Suppressor macrophage (primary cell): Measurements from ENCODE around the gene ABR.
"Not testable (repeated sequence)": the region's sequence is repeated elsewhere in the genome, so short reads cannot be mapped to it uniquely, and the experiment has no call there.

Experiments
- DNase-seq, 4 experiments: peaks; one replicate each; pipeline ENCODE4 v3.0.0-alpha.2; 2020 to 2022

The ABR gene

DNA sequence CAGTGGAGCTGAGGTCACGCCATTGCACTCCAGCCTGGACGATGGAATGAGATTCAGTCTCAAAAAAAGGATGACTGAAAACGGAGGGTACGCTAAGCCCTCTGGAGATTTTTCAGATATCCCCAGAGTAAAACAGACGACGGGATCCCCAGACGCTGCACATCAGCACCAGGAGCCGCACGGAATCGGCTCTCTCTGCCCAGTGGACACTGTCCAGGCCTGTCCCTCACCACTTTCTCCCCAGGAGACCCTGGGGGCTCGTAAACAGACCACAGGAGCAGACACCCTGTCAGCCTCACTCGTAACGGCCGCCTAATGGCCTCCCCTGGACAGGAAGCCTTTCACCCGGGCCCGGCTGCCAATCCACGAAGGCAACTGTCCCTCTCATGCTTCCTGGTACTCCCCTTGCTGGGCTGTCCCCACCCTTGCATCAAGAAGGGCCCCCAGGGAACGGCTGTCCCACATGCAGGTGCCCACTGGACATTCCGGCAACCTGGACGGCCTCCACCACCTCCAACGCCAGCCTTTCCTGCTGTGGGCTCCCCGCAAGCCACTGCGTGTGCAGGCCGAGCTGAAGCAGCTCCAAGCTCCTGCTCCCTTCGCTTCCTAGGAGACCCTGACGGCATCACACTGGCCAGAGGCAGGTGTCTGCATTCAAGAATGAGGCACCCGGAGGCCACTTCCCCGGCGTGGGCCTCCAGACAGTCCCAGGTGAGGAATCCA, 108.5 kb downstream of the ABR start:
- no peak for DNase-seq

GRCh38 chr17:1070411-1070810, 109.4 kb downstream of the ABR start:
- DNase-seq: no peak

- DNase-seq: no peak
These were observed 109.9 kb downstream of the ABR start for GRCh38 chr17:1069847-1070246.

DNA sequence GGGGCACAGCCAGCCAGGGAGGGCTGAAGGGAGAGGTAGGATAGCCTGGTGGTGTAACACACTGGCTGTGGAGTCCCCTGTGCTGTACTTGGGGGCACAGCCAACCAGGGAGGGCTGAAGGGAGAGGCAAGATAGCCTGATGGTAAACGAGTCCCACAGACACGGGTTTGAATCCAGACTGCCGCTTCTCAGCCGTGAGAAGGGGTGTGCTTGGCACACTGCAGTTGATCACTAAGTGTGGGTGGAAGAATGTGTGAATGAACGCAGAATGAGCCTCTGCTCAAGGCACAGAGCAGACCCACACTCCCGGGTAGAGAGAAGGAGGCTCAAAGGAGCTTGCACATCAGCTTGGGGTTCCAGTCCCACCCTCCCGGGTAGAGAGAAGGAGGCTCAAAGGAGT, 111.4 kb downstream of the ABR start:
- DNase-seq: no peak

DNA sequence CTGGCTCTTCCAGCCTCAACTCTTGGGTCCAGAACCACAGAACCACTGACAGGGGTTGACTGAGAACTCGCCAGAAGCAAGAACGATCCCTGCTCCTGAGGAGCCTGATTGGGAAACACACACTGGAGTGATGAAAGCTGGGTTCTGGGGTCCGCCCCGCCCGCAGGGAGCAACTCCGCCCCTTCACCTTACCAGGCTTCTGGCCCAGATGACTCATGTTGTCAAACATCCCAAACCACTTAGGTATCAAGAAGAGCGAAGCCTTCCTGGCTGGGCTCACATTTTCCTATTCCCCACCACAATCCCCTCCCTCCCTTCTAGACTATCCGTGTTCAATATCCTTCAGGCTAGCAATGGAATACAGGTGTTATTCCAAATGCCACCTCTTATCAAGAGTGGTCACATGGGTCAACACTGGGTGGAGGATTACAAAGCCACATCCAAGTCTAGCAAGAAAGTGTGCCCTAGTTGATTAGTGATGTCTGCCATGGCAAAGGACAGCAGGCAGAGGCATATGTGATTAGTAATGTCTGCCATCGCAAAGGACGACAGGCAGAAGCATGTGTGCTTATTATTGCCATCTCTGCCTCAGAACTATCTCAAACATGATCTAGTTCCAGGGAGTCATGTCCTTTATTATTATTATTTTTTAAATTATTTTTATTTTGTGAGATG, 112.4 kb downstream of the ABR start:
- no peak for DNase-seq

DNA sequence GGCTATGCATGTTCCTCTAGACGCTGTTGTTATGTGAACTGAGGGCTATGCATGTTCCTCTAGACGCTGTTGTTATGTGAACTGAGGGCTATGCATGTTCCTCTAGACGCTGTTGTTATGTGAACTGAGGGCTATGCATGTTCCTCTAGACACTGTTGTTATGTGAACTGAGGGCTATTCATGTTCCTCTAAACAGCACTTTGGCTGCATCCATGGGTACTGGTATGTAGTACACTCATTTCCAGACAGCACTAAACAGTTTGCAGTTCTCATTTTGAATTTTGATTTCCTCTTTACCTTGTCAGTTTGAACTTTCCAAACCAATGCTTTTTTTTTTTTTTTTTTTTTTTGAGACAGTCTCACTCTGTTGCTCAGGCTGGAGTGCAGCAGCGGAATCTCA, 114.4 kb downstream of the ABR start:
- DNase-seq: not testable (repeated sequence)

GRCh38 chr17:1060991-1061390, 118.8 kb downstream of the ABR start:
- DNase-seq: peak; percentile 51 to 76 (median 61)

DNA sequence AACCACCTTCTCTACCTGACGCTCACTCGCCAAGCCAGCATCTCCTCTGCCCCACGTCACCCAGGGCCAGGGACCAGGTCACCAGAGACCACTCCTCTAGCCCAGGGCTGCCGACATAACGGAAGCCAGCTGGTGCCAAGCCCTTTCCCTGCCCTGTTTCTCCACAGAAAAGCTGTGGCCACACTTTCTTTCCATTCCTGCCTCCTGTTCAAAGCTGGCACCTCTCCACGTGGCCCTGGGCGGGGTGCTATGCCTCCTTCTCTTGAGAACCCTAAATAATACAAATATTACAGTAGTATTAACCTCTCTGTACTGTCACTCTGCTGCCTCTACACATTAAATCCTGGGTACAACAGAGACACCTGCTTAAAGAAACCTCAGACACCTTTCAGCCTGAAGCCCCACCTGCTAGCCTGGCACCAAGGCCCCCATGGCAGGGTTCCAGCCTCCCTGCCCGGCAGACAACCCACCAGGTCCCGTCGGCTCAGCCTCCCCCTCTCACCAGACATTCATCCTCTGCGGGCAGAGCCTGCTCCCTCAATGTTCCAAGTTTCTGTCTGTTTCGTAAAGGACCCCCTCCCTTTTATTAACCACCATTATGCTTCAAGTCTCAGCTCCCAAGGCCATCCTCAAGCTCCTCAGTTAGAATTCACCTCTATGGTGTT, 120.5 kb downstream of the ABR start:
- DNase-seq: no peak

DNA sequence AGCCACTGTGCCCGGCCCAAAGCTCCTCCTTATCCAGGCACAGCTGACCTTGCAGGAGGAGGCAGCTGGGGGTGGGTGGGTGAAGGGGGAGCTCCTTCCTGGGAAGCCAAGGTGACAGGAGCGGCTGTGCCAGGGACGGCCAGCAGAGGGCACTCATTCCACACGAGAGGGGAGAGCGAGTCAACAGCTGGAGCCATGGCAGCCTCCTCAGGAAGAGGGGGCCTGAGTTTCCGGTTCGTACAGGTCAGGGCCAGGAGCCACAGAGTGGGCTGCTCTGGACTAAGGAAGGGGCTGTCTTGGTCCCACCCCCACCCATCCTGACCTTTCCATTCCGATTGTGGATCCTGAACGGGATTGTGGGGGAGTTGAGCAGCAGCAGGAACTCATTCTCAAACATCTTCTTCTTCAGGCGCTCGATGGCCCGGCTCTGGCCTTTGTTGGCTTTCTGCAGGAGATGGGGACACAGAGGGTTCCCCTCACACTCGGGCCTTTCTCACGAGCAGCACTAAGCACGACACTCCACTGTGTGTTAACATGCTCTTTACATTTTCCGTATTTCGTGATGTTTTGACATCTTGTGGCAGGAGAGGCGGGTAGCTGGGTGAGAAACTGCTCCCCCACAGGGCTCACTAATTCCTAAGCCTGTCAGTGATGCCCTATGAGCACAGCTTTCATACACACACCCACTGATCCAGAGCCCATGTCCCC, 121.2 kb downstream of the ABR start:
- peak; percentile 73 to 87 (median 79) for DNase-seq

- no peak for DNase-seq
These were observed 123.0 kb downstream of the ABR start for GRCh38 chr17:1056761-1057160.

- DNase-seq: peak; percentile 59 to 71 (median 68)
These were observed 123.8 kb downstream of the ABR start for GRCh38 chr17:1055751-1056645.

GRCh38 chr17:1055231-1055630, 124.5 kb downstream of the ABR start:
- DNase-seq: no peak

GRCh38 chr17:1054656-1055055, 125.1 kb downstream of the ABR start:
- DNase-seq: no peak

DNA sequence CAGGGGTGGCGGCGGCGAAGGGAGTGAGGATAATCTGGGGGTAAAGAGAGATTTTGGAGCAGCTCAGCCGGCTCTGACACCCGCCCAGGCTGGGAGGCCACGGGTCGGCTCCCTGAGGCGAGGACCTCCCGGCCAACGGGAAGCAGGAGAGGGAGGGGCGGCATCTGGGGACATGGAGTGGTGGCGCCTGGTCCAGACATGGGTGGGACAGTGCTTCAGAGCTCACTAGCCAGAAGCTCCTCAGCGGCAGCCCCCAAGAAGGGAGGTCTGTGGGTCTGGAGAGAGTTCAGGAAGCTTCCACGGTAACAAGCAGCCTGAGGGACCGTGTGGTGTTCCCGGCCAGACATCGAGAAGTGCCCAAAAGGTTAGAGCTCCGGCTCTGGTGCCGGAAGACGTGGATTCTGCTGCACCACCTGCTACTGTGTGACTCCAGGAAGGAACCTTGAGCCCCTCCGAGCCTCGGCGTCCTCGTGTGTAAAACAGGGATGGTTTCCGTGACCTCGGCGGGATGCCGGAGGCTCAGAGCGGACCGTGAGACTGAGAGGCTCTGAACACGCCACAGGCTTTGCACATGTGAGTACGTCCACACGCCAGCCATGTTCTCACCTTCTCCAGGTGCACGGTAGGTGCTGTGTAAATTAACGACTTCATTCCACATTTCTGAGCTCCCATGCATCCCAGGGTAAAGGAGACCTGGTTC, 126.0 kb downstream of the ABR start:
- DNase-seq: no peak

- DNase-seq: no peak
These were observed 128.5 kb downstream of the ABR start for GRCh38 chr17:1050996-1051925.

DNA sequence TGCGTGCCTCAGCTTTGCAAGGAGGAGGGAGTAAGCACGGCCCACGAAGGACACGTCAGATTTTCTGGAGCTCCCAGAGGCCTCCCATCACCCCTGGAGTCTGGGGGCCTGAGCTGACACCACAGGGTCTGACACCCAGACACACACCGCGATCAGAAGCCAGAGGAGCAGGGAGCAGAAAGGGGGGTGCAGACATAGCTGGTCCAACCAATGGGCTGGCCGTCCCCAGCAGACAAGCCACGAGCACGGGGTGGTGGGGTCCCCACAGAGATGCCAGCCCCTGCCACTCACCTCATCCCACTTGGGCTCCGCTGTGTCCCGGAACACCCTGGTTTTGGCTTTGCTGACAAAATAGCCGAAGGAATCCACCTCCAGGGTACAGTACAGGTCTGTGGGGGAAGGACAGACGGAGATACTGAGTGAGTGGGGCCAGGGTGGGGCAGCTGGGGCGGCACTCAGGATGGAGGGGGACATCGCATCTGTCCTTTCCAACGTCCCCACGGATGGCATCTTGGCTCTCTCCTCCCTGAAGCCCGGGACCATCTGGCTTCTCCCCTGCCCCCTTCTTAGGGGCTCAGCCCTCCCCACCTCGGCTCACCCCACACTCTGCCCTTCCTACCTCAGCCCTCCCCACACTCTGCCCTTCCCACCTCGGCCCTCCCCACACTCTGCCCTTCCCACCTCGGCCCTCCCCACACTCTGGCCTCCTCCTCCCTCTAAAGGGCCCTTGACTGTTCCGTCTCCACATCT, 129.4 kb downstream of the ABR start:
- no peak for DNase-seq

DNA sequence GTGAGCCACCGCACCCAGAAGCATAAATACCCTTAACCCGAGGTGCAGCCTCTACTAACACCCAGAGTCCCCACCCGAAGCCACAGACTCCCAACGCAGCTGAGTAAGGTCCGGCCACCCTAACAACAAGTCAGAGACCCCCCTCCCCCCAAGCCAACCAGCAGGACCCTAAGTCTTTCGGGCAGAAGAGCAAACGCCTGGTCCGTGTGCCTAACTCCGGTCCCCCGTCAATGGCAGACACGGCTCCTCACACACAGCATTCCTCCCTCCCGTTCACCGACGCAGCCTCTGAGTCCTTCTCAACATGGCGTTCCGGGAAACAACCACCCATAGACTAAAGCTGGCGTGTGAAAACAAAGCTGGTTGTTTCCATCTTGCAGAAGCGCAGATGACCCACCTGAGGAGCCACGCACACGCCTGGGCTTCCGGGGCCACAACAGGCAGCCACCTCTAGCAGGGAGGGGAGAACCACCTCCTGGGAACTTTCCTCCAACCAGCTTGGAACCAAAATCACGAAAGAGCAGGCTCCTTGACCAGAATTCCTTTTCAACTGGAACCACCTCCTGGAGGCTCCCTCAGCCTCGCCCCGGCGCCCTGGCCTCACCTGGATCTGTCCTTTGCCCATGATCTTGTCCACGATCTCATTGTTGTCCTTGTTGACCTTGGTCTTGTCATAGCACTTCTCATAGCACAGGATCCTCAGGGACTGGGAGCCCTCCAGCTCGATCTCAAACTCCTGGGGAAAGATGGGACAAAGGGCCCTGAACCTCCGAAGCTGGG, 130.1 kb downstream of the ABR start:
- DNase-seq: no peak

DNA sequence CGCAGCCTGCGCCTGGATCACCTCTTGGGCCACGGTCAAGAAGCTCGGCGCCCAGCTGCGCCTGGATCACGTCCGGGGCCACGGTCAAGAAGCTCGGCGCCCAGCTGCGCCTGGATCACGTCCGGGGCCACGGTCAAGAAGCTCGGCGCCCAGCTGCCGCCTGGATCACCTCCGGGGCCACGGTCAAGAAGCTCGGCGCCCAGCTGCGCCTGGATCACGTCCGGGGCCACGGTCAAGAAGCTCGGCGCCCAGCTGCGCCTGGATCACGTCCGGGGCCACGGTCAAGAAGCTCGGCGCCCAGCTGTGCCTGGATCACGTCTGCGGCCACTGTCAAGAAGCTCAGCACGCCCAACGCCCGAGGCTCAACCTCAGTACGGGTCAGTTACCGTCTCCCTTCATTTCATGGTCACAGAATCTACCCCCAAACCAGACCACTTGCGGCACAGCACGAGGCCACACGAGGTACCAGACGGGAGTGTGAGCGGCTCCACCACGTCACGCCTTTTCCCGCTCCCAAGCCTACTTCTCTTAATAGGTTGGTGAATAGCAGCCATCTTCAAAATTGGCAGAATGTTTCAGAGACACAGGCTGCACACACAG, 131.2 kb downstream of the ABR start:
- DNase-seq: not testable (repeated sequence)
